GM11168 (cell line): ENCODE measurements around the gene DNAAF8.

Source experiments
- in situ Hi-C: fragments of 300-500 bp; cut with MboI; formaldehyde crosslinking; loops from one replicate; pipeline ENCODE4 v1.12.0; 2022; ENCODE audit warnings: low sequenced_read_pairs; ENCODE audit not compliant: unreplicated experiment

DNAAF8 gene

DNA sequence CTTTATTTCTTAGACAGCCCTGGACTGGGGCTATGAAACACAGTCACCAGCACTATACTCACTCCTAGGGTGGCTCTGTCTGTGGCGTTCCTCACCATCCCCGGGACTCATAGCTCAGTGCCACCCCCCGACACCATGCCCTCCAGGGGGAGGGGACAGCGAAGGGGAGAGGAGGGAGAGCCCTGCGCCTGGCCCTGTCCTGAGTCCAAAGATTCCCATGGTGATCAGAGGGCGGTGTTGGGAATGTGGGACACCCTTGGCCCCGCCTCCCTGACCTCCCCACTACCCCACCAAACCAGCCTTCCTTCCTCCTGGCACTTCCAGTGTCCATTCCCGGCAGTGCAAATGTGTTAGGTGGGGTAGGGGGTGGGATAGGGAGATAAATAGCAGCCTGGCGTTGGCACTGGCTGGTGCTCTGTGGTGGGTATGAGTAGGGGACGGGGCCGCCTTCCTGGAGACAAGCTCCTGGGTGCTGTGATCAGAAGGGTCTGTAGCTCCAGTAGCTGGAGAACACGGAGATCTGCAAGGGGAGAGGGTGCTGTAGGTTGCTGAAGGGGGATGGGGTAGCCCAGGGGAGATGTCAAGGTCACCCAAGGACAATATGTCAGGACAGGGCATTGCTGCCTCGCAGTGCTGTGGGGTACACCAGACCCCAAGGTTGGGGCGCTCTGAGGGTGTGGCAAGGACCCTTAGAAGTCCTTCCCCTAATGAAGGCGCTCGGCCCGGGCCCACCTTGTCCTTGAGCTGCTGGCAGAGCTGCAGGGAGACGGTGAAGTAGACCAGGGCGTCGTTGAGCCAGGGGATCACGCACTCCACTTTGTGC, 62.9 kb downstream of the DNAAF8 start:
- in situ Hi-C loops: no loop called here

DNA sequence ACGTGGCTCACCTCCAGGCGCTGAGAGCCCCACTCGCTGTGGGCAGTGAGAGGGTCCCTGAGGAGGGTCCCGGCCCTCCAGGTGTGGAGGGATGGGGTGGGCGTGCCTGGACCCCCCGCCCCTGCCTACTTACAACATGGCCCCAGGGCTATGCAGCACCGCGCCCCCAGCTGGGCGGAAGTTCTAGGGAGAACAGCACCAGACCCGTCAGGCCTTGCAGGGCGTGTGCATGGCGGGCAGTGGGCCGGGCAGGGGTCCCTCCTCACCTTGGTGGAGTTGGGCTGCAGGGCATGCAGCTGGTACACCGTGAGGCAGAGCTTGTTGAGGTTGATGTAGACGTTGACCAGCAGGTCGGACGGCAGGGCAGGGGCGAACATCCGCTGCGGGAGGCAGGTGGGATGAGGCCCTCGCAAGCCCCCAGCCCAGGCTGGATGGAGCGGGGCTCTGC, 63.5 kb downstream of the DNAAF8 start:
- in situ Hi-C loops: no loop called here

DNA sequence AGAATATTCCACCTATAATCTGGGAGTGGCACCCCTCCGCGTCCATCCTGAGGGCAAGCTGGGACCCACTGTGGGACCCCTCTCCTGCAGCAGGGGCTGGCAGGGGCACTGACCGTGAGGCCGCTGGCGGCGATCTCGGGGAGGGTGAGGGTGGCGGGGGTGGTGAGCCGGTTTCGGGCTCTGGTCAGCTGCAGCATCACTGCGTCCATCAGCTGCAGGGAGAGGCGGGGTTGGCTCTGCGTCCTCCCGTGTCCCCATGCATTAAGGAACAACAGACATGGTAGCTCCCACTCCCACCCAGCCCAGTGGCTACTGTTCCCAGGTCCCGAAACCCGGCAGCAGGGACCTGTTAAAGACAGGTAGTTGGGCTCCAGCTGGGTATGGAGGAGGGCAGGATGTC, 64.1 kb downstream of the DNAAF8 start:
- in situ Hi-C loops: no loop called here
